T-helper 1 cell treated with Interleukin-12 subunit alpha and Interleukin-12 subunit beta and Interleukin-4 antibody, amounts not matched to agents 30 ng/mL and 1 ng/mL, for 36 hours (primary cell): Measurements from ENCODE around the gene ACTG2. TPM values are rescaled to one million over a fixed set of nuclear protein-coding genes. Genes with fewer than 3 reads are reported as not detected.
"Not testable (repeated sequence)": the region's sequence is repeated elsewhere in the genome, so short reads cannot be mapped to it uniquely, and the experiment has no call there.

ENCODE experiments used
- intact Hi-C: fragments of 100-400 bp; cut with micrococcal nuclease; formaldehyde crosslinking; loops from one replicate; pipeline ENCODE4 v1.15.1; 2024
- total RNA-seq: library from RNA; stranded (reverse); gene quantifications from 2 replicates; pipeline ENCODE4 v1.2.3, GENCODE V29; 2022

ACTG2 gene
- total RNA-seq, 1 donor from 2014 or later = not detected

GRCh38 chr2:73931531-73932500 is 39.0 kb downstream of the ACTG2 start:
- intact Hi-C loops = loop anchor here (1.0 kb wide), 1 partner anchor 266 kb away; the partner anchor contains the start of gene MTHFD2

DNA sequence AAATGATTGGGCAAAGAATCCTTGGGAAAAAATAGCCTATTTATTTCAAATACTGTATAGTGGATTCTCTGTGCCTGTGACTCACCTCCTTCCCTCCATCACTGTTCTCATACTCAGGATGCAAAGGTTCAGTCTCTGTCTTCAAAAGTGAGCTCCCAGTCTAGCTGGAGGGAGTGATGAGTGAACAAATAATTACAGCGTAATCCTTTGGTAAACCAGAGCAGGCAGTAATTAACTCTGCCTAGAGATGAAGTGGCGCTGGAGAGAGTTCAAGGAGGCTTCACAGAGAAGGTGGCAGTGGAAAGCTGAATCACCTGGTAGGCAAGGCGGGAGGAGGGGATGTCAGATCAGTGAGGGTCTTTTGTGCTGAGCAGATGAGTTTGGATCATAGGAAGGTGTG is 40.4 kb downstream of the ACTG2 start:
- intact Hi-C loops = no loop called here

- intact Hi-C loops = no loop called here
These were observed 42.8 kb downstream of the ACTG2 start for GRCh38 chr2:73935641-73936040.

DNA sequence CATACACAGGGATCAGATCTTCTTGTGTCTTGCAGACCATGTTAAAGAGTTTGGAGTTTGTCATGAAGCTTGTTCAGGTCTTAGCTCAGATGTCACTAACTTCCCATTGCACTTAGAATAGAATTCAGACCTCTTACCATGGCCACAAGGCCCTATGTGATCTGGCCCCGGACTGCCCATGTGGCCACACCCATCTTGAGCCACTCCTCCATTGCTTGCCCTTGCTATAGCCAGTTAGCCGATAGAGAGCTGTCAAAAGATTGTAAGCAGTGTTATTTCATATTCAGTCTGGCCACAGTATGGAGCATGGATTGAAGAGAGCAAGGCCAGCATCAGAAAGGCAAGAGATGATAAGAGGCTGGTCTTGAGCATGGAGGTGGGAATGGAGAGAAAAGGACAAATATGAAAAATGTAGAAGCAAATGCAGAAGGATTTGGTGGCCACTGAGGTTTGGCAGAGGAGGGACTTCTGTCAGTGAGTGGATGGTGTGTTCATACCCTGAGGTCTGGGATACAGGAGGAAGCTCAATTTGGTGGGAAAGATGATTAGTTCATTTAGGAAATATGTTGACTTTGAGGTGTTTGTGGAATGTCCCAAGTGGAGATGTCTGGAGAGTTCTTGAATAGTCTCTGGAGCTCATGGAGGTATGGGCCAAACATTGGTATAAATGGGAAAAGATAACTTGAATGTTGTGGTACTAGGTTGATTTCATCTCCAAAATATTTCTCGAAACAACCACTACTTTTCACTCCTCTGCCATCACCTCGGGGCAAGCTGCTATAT is 44.5 kb downstream of the ACTG2 start:
- intact Hi-C loops = no loop called here

- intact Hi-C loops = no loop called here
These were observed 45.1 kb downstream of the ACTG2 start for GRCh38 chr2:73937899-73938298.

GRCh38 chr2:73938718-73939352 is 46.0 kb downstream of the ACTG2 start:
- intact Hi-C loops = no loop called here

GRCh38 chr2:73939419-73939818 is 46.6 kb downstream of the ACTG2 start:
- intact Hi-C loops = no loop called here

- intact Hi-C loops = not testable (repeated sequence)
These were observed 47.3 kb downstream of the ACTG2 start for GRCh38 chr2:73940066-73940465.

DNA sequence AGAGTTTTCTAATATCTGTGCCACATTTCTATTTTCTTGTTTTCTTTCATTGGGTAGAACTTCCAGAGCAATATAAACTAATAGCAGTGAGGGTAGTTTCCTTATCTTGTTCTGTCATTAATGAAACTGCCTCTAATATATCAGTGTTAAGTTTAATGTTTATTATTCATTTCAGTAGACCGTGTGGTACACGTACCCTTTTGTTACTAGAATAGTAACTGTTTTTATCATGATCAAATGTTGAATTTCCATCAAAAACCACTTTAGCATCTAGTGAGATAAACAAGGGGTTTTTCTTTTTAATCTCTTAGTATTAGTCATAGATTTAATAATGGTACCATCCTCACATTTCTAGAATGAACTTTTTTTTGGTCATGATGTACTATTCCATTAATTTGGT is 49.9 kb downstream of the ACTG2 start:
- intact Hi-C loops = no loop called here

- intact Hi-C loops = no loop called here
These were observed 51.9 kb downstream of the ACTG2 start for GRCh38 chr2:73944714-73945113.

DNA sequence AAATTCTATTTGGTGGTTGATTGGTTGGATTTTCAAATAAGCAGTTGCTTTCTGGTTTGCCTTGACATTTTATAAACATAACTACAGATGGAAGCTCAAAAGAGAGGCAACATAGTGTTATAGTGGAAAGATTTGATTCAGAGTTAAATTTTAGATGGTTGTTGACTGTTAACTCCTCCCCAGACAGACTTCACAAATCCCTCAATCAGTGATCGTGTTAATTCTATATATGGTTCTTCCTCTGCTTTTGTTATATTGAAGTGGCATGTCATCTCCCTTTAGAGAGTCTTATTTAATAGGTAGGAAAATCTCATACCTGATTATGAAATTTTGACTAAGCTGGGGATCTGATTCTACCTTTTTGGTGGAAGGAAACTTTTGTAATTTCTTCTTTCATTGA is 53.4 kb downstream of the ACTG2 start:
- intact Hi-C loops = no loop called here

DNA sequence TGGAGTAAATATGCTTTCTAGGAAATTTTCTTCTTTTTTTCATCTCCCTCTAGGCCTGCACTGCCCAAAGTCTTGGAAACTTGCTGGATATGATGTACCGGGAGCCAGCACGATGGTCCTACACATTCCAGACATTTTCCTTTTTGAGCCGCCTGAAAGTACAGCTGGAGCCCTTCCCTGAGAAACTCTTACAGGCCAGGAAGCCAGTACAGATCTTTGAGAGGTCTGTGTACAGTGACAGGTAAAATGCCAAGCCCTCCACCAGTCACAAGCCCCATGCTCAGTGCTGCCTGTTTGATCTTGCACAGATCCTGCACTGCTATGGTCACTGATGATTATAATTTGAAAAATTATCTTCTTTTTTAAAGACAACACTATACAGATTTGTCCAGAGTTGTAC is 53.9 kb downstream of the ACTG2 start:
- intact Hi-C loops = no loop called here

GRCh38 chr2:73947412-73948018 is 54.7 kb downstream of the ACTG2 start:
- intact Hi-C loops = no loop called here

DNA sequence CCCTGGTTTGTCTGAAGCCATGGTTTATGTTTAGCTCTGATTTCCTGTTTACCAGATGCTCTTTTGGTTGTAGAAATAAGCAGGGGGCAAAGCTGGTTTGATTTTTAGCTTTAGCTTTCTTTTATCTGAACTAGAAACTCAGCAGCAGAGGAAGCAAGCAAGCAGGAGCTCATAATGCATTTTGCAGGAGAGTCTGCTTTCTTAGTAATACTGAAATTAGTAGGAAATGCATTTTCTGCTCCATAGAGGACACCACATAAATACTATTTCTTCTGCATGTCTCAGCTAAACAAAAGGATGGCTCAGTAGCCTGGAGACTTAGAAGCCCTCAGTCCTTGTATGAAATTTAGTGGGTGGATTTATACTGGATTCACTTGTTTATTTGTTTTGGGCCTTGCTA is 57.0 kb downstream of the ACTG2 start:
- intact Hi-C loops = no loop called here

- intact Hi-C loops = no loop called here
These were observed 60.0 kb downstream of the ACTG2 start for GRCh38 chr2:73952499-73953446.

DNA sequence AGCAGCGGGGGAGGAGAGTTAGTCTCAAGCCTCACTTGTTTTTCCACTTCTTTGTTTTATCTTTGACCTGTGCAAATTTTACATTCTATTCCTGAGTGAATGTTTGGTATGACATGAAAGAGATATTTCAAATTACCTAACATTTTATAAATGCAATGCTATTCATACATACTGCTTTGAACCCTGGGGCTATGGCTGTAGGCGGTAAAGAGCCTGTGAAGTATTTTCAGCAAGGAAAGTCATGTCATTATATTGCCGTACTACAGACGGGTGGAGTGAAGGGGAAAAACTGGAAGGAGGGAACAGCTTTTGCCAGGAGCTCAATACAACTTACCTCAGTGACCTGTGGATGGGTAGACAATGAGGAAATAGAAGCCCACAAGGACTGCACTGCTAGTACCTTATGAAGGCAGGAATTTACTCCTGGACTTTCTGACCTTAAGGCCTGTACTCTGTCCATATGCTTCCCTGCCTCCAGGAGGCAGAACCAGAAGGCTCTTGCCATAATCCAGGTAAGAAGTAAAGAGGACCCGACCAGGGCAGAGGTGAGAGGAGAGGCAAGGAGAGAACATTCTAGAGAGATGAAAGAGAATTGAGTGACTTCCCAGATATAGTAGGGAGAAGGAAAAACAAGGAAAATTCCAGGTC is 63.5 kb downstream of the ACTG2 start:
- intact Hi-C loops = no loop called here

- intact Hi-C loops = no loop called here
These were observed 68.5 kb downstream of the ACTG2 start for GRCh38 chr2:73961274-73961673.

GRCh38 chr2:73961823-73962615 is 69.2 kb downstream of the ACTG2 start:
- intact Hi-C loops = no loop called here

GRCh38 chr2:73962798-73963197 is 70.0 kb downstream of the ACTG2 start:
- intact Hi-C loops = no loop called here
